GM10266 (cell line): ENCODE data around the gene CDH13.

Experiments used
- DNase-seq: peaks from one replicate; pipeline ENCODE4 v3.0.0; 2012; ENCODE audit errors: extremely low spot score
- TF ChIP-seq, protein P1 (sequence below): IDR thresholded peaks from 2 replicates; pipeline ENCODE4 v1.5.1; 2012; ENCODE audit warnings: mild to moderate bottlenecking, low read depth; ENCODE audit not compliant: control insufficient read depth, insufficient read depth; ENCODE audit errors: missing control alignments

The CDH13 gene

DNA sequence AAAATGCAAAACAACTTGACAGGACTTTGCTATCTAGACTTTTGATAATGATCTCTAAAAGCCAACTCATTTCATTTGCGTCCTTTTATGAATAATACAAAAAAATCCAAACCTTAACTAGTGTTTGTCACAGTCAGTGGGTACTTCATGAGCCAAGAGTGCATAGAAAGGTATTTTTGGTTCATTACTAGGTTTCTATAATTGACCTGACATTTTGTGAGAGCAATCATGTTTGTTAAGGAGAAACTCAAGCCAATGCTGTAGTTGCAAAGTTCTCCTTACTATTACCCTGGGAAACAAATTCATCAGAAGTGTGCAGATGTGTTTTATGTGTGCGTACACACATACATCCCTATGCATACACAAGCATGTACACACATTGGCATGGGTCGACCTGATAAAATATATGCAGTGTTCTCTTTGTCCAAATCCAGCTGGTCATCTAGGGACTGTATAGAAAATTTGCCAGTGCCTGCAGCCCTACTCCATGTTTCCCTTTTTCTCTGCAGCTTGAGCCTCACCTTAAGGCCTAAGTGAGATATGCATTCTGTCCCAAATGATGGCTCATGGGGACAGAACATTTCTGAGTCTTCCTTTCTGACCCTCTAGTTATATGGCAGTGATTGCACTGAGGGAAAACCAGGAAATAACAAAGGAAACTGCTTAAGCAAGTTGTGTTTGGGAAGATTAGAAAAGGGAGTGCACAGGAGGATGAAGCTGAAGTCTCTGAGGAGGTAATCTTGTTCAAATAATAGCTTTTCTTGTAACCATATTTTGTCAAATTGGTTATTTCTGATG, 128.1 kb downstream of the CDH13 start:
- TF ChIP-seq, protein P1, sequence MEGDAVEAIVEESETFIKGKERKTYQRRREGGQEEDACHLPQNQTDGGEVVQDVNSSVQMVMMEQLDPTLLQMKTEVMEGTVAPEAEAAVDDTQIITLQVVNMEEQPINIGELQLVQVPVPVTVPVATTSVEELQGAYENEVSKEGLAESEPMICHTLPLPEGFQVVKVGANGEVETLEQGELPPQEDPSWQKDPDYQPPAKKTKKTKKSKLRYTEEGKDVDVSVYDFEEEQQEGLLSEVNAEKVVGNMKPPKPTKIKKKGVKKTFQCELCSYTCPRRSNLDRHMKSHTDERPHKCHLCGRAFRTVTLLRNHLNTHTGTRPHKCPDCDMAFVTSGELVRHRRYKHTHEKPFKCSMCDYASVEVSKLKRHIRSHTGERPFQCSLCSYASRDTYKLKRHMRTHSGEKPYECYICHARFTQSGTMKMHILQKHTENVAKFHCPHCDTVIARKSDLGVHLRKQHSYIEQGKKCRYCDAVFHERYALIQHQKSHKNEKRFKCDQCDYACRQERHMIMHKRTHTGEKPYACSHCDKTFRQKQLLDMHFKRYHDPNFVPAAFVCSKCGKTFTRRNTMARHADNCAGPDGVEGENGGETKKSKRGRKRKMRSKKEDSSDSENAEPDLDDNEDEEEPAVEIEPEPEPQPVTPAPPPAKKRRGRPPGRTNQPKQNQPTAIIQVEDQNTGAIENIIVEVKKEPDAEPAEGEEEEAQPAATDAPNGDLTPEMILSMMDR: no peak
- no peak for DNase-seq

DNA sequence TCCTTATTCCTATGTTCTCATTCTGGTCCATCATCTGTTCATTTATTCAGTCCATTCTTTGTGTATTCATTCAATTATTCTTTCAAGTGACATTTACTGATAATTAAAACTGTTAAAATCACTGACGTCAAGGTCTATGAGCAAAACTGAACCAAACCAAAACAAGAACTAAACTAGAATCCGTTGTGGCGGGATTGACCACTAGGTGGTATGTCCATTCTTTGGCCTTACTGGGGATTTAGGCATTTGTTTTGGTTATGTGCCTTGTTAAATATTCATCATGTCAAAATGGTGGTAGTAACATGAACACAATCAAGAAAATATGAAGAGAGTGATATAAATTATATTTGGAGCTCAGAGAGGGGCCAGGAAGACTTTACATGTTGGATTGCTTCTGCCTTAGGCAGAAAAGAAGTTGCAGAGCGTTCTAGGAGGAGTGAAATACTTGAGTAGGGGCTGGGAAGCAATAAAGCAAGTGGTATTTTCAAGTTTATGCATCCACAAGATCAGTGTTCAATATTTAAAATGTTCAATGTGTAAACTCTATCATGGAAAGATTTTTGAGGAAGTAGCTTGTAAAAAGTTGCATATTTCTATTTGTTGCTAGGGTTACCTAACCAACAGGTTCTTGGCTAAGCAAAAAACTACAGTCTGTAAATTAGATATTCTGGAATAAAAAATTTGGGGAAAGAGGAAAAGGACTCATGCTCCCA, 129.0 kb downstream of the CDH13 start:
- TF ChIP-seq, protein P1: no peak
- no peak for DNase-seq

DNA sequence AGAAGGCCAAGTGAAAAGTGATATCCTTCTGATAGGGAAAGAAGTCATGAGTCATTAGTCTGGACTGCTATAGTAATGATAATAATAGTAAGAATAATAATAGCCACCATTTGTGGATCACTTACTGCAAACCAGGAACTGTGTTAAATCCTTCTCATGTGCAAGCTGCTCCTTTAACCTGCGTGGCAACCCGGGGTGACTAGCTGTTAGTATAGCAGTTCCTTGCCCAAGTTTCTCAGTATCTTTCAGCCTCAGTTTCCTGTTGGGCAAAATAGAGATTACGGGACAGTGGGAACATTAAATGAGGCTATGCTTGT, 129.5 kb downstream of the CDH13 start:
- no peak for DNase-seq
- TF ChIP-seq, protein P1: no peak

DNA sequence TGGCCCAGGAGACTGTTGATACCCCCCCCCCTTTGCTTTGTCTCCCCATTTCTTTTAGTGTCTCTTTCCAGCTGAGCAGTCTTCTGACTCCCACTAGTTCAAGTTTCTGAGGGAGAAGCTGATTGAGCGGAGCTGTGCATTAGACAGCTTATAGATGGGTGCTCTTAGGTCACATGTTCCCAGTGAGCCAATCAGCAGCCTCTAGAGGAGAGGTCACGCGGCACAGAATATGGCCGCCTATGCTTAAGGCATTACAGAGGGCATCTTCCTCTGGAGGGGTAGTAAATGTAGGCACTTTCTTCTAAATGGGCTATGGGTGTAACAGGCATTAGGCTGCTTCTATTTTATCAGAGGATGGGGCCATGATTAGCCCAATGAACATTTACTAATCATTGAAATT, 131.6 kb downstream of the CDH13 start:
- TF ChIP-seq, protein P1: no peak
- no peak for DNase-seq

DNA sequence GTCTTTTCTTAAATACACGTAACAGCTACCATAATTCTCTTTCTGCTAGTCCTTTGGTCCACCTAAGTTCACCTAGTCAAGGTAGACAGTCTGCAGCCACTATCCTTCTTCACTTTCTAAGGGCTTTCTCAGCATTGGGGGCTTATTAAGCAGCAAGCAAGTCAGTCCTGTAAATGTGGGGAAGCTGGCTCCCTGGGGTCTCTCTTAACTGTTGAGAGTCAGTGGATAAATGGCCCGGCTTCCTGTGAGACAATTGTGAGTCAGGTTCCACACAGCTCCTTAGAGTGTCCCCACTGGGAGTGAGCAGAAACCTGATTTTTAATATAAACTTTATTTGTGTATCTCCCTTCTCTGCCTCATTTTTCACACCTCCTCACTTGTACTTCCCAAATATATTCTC, 132.1 kb downstream of the CDH13 start:
- TF ChIP-seq, protein P1: no peak
- no peak for DNase-seq

DNA sequence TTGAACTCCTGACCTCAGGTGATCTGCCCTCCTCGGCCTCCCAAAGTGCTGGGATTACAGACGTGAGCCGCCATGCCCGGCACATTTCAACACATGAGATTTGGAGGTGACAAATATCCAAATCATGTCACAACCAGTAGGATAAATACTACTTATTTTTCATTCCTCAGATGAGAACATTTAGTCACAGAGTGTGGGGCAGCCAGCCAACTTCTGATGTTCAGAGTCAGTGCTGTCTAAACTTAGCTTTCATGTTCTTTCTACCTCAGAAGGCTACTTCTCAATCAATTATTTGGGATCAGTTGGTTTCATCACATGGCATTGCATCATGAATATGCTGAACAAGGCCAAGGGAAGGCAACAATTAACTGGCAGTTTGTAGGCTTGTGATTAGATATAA, 134.5 kb downstream of the CDH13 start:
- TF ChIP-seq, protein P1: no peak
- DNase-seq: no peak

DNA sequence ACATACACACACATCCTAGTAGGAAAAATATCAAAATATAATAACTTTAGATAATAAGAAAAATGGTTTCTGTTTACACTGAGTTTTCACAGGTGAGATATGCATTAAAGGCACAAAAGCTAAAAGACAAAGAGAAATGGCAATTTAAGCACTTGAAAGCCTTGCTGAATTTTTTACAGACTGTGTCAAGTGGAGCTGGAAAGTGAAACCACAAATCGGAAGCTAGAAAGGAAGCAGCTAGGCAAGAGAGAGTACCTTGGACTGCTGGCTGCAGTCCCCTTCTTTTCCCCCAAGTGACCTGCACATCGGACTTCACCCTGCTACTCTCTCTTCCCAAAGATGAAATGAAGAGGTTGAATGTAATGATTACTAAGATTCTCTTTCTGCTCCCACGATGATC, 135.1 kb downstream of the CDH13 start:
- TF ChIP-seq, protein P1: no peak
- no peak for DNase-seq
